HG03066 (cell line): ENCODE measurements around the gene GET4.

Experiments
- ATAC-seq: cut with Tn5 transposase; IDR thresholded peaks from one replicate; pipeline ENCODE4 v1.9.1; 2021; ENCODE audit warnings: low read depth; ENCODE audit not compliant: unreplicated experiment

The GET4 gene

GRCh38 chr7:876077-876971, at the start of gene GET4:
Gene GET4 (plus strand): TSS chr7:876554. CDS start chr7:876646, 92 bp downstream.
- peak; percentile 61 for ATAC-seq

DNA sequence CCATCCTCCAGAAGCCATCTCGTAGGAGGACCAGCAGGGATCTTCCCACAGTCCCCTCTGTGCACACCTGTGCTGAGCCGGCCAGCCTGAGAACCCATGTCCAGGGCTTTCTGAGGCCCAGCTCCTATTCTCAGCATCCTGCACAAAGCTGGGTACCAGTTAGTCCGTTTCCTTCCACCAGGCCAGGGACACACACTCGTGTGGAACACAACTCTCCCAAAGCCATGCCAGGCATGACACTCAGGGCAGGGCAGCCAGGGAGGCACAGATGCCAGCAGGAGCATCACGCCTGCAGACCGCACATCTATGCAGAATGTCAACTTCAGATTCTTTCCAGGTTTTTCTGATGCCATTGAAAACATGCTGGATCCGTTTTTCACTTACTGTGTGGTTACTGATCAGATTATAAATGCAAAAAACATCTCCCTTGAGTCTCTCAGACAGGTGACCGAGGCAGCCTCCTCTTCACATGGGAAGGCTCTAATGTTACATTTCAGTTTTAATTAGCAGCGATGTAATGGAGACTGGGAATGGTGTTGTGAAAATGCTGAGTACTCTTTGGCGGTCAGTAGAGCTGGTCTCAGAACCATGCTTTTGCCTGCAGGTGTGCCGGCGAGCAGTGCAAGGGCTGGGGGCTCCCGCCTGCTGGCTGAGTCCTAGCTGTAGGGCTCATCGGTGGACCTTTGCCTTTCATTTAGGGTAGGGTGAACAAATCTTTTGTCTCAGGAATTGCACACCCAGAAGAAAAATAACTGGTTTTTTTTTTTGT, 47.4 kb upstream of the GET4 start:
- ATAC-seq = no peak

- no peak for ATAC-seq
Observed at GRCh38 chr7:830069-830468, 46.3 kb upstream of the GET4 start.

DNA sequence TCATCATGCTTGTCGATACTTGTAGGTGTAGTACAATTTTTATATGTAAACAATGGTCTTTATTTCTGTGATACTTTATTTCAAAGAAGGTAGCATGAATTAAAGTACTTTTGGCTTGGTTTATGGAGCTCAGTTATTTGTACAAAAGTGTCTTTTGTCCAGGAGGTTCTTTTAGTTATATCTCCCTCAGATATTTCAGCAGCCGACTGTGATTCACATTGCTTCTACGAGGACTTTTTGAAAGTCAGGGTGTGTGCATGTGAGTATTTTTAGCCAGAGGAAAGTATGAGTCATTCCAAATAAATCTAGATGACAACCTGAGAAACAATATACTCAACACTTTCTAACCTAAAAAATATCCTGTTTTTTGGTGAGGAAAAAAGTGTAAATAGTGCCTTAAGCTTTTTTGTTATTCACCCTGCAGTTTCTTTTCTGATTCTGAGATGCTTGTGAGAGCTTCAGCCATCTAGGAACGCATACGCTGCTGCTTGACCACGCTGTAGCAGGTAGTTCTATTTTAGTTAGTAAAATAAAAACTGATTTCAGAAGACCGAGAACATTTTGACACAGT, 44.7 kb upstream of the GET4 start:
- ATAC-seq = peak; percentile 65

GRCh38 chr7:832167-832967, 44.0 kb upstream of the GET4 start, which contains the start of gene SUN1:
Gene SUN1 (plus strand): TSS chr7:832476. CDS start chr7:832525, 49 bp downstream.
- ATAC-seq = peak; percentile 55

DNA sequence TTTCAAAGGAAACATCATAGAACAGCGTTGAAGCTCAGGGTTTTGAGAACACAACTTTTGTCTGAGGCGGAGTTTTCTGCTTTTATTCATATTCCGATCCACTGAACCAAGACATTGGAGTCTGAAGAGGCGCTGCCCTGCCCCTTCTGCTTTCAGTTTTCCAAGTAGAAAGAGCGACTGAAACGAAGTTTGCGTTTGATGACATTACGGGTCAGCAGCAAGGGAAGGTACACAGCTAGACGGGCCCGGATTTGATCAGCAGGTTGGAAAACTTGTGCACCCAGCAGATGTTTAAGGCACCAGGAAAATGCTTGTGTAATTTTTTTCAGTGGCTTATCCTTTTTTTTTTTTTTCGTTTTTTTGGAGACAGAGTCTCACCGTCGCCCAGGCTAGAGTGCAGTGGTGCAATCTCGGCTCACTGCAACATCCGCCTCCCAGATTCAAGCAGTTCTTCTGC, 43.4 kb upstream of the GET4 start:
- ATAC-seq = no peak

GRCh38 chr7:833601-834258, 42.6 kb upstream of the GET4 start:
- no peak for ATAC-seq

- ATAC-seq = no peak
Observed at GRCh38 chr7:834277-834676, 42.1 kb upstream of the GET4 start.

DNA sequence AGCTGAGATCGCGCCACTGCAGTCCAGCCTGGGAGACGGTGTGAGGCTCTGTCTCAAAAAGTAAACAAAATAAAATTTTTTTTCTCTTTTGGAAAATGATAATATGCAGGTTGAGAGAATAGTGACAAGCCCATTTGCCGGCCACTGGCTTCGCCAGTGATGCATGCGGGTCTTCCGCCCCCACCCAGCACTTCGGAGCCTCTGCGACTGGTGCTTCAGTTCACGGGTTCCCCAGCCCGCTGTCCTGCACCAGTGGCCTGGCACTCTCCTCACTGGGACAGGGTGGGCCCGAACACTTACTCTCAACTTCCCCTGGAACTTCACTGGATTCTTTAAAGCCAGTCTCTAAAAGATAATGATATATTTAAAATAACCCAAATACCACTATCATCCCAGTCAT, 41.3 kb upstream of the GET4 start:
- ATAC-seq = no peak

DNA sequence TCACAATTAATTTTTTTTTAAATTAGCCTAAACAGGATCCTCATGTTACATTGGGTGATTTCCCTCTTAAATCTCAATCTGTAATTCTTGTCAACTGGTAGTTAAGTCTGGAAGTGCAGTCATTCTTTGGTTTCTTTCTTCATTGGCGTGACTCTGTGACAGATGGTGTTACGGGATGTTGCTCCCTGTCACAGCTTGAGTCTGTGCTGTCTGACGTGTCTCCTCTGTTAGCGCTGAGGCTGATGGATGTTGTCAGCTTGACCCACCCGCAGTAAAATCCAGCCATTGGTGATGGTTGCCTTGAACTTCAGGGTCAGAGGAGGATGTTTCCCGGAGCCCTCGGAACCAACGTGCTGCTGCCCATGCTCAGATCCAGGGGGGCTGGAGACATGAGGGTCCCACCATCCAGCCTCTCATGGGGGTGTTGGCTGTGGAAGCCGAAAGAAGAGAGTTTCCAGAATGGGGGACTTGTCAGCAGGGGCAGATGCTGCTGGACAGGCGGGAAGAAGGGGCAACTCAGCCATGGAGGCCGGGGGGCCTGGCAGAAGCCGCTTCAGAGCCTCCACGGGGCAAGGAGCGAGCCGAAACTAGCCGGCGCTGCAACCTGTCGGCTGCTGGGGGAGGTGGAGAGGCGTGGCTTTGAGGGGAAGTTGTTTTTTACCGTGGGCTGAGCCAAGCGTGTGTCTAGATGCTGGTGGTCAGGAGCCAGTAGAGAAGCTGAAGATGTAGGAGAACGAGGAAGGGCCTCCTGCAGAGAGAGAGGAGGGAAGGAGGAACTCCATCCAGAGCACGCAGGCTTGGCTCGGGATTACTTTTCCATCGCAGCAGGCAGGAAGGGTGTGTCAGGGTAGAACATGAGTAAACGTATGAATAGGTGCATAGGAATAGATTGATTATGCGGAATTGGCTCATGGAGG, 40.6 kb upstream of the GET4 start:
- ATAC-seq = no peak

DNA sequence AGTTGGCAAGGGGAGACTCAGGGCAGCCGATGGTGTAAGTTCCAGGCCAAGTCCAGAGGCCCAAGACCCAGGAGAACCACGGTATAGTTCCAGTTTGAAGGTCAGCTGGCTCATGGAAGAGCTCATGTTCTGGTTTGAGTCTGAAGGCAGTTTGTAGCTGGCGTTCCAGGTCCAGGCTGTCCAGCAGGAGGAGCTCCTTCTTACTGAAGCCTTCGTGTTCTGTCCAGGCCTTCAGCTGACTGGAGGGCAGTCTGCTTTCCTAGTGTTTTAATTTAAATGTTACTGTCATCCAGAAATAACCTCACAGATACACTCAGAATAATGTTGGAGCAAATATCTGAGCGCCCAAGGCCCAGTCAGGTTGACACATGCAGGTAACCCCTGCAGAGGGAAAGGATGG, 39.9 kb upstream of the GET4 start:
- no peak for ATAC-seq

- no peak for ATAC-seq
Observed at GRCh38 chr7:837001-837400, 39.4 kb upstream of the GET4 start.

GRCh38 chr7:840001-840600, 36.3 kb upstream of the GET4 start:
- no peak for ATAC-seq

DNA sequence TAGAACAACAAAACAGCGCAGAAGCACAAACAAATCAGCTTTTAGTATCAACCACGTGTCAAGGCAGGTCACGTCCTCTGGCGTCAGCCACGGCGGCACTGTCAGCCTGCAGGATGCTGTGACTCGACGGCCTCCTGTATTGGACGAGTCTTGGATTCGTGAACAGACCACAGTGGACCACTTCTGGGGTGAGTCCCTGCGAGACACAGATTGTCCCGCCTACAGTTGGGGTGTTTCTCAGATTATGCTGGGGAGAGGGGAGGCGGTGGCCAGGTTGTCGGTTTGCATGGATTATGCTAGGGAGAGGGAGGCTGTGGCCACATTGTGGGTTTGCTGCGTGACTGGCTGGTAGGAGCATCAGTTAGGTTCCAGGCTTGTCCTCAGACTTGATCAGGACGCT, 34.4 kb upstream of the GET4 start:
- ATAC-seq = no peak

DNA sequence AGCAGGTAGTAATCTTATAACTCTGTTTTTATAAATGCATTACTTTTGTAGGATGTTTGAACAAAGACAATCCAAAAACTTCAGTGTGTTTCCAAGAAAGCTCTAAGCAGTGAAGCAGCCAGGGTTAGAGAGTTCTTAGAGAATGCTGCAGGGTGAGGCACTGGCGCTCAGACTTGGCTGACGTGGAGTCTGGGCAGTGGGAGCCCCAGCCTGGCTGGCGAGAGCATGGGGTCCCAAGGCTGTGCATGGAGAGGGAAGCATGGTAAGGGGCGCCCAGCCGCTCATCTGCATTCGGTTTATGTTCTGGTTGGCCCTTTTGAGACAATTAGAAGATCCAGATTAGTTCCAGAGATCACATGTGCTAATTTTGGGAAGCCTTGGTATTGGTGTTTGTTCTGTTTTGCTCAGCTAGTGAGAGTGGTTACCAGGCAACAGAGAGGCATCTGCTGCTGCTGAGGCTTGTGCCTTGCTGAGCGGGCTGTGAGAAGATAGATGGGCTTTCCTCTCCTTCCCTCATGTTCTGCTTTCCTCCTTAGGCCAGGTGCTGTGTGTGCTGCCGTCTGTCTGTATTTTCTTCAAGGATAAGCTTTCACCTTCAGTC, 33.8 kb upstream of the GET4 start:
- ATAC-seq = no peak

GRCh38 chr7:843230-843629, 33.1 kb upstream of the GET4 start:
- ATAC-seq = no peak

- no peak for ATAC-seq
Observed at GRCh38 chr7:844043-844442, 32.3 kb upstream of the GET4 start.

DNA sequence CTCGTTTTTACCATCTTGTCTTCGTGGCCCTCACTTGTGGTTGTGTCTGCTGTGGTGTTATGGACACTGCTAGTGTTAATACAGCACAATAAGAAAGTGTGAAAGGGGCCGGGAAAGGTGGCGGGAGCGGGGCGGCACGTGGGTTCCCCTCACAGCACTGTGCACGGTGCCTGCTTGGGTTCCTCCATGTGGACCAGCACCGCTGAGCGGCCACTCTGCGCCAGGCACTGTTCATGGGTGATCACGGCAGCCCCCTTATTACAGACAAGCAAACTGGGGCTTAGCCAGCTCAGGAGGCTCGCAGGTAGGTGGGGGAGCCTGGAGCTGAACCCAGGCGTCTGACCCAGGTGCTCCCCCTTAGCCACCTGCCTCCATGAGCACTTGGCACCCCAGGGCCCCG, 31.8 kb upstream of the GET4 start:
- no peak for ATAC-seq
